ENCODE data around the gene EPHA4.

Gene EPHA4

GRCh38 chr2:221447310-221447709 lies 124.8 kb downstream of the EPHA4 start:
- Histone ChIP-seq H3K27me3 (ENCODE audit: control insufficient read depth, insufficient read depth, low read length) (no peaks in the 10 kb centered on the region), H3K9ac (ENCODE audit: low read depth, low read length) (no peak overlapping the region), H3K9me3 (replicated peaks; ENCODE audit: low read length) (no peaks in the 10 kb centered on the region), H3K4me1 (ENCODE audit: control insufficient read depth, insufficient read depth, low read length) (peaks cover 13% of the 10 kb centered on the region), H3K36me3 (ENCODE audit: insufficient read depth, low read length) (peaks cover 4% of the 10 kb centered on the region), H3K4me2 (ENCODE audit: low read length) (no peak overlapping the region), H3K4me3 (ENCODE audit: low read length) (no peak overlapping the region)

DNA sequence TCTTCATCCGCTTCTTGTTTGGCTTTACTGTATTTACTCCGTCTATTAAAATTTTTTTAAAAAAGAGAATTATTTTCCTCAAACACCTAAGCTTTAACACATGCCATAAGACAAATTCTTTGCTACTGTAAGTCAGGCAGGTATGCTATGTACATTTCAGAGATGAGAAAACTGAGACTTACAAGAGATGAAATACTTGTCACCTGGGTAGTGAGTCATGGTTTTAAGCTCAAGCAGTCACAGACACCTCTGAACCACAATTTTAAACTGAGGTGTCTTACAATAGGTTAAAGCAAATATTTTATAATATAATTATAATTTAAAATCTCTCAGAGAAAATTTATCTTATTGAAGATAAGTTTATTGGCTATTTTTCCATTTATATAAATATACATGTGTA lies 126.0 kb downstream of the EPHA4 start:
- no peaks in the 10 kb centered on the region for H3K27me3 ChIP-seq (ENCODE audit: control insufficient read depth, insufficient read depth, low read length)
- no peak overlapping the region for H3K4me3 ChIP-seq (ENCODE audit: low read length)
- H3K9me3 ChIP-seq (replicated peaks; ENCODE audit: low read length) = no peaks in the 10 kb centered on the region
- peaks cover 9% of the 10 kb centered on the region for H3K36me3 ChIP-seq (ENCODE audit: insufficient read depth, low read length)
- no peak overlapping the region for H3K4me2 ChIP-seq (ENCODE audit: low read length)
- peaks cover 13% of the 10 kb centered on the region for H3K4me1 ChIP-seq (ENCODE audit: control insufficient read depth, insufficient read depth, low read length)
- no peak overlapping the region for H3K9ac ChIP-seq (ENCODE audit: low read depth, low read length)

GRCh38 chr2:221444106-221444505 lies 128.0 kb downstream of the EPHA4 start:
- H3K4me2 ChIP-seq (ENCODE audit: low read length) = peak overlapping the region; percentile 51
- H3K9ac ChIP-seq (ENCODE audit: low read depth, low read length) = peak overlapping the region; percentile 18
- no peaks in the 10 kb centered on the region for H3K27me3 ChIP-seq (ENCODE audit: control insufficient read depth, insufficient read depth, low read length)
- H3K9me3 ChIP-seq (replicated peaks; ENCODE audit: low read length) = no peaks in the 10 kb centered on the region
- no peak overlapping the region for H3K4me3 ChIP-seq (ENCODE audit: low read length)
- H3K4me1 ChIP-seq (ENCODE audit: control insufficient read depth, insufficient read depth, low read length) = peaks cover 13% of the 10 kb centered on the region
- peaks cover 9% of the 10 kb centered on the region for H3K36me3 ChIP-seq (ENCODE audit: insufficient read depth, low read length)

- no peak overlapping the region for H3K9ac ChIP-seq (ENCODE audit: low read depth, low read length)
- H3K9me3 ChIP-seq (replicated peaks; ENCODE audit: low read length) = no peaks in the 10 kb centered on the region
- H3K4me2 ChIP-seq (ENCODE audit: low read length) = peak overlapping the region; percentile 51
- H3K4me1 ChIP-seq (ENCODE audit: control insufficient read depth, insufficient read depth, low read length) = peaks cover 13% of the 10 kb centered on the region
- no peaks in the 10 kb centered on the region for H3K27me3 ChIP-seq (ENCODE audit: control insufficient read depth, insufficient read depth, low read length)
- peaks cover 9% of the 10 kb centered on the region for H3K36me3 ChIP-seq (ENCODE audit: insufficient read depth, low read length)
- no peak overlapping the region for H3K4me3 ChIP-seq (ENCODE audit: low read length)
These were observed 128.5 kb downstream of the EPHA4 start for GRCh38 chr2:221443645-221444044.

- H3K27me3 ChIP-seq (ENCODE audit: control insufficient read depth, insufficient read depth, low read length) = no peaks in the 10 kb centered on the region
- H3K4me3 ChIP-seq (ENCODE audit: low read length) = no peak overlapping the region
These were observed 130.0 kb downstream of the EPHA4 start for GRCh38 chr2:221442128-221442527.

DNA sequence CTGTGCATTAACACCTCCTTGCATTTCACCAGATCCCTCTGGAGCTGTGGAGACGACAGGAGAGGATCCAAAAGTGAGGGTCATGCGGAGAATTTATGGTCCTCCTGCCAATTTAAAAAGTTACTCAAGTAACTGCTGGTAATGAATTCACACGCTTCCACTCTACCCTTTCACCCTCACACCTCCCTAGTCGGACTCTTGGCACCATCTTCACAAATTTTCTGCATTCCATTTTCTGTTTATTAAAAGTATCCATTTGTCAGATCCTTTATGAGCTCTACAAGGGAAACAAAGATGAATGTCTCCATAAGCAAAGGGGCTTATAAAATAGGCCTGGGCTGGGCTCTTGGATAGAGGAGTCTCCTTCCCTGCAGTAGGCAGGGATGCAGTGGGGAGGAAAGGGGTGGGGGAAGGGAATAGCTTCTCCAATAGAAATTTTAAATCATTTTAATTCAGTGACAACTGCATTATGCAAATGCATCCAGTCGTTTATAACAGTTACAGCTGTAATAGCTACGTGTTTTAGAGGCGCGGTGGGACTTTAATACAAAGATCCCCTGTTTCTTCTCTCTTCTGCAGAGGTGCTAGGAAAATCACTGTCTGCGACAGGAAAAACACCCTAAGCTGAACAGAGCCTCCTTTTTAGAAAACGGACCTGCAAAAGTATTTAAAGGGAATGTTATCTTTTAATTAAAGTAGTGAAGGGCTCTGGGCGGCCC lies 132.2 kb downstream of the EPHA4 start:
- Histone ChIP-seq H3K9ac (ENCODE audit: low read depth, low read length) (no peak overlapping the region), H3K9me3 (replicated peaks; ENCODE audit: low read length) (no peaks in the 10 kb centered on the region), H3K4me1 (ENCODE audit: control insufficient read depth, insufficient read depth, low read length) (peaks cover 13% of the 10 kb centered on the region), H3K4me3 (ENCODE audit: low read length) (no peak overlapping the region), H3K36me3 (ENCODE audit: insufficient read depth, low read length) (peaks cover 12% of the 10 kb centered on the region), H3K27me3 (ENCODE audit: control insufficient read depth, insufficient read depth, low read length) (no peaks in the 10 kb centered on the region), H3K4me2 (ENCODE audit: low read length) (no peak overlapping the region)

More at GRCh38 chr2:221442128-221442527, 130.0 kb downstream of the EPHA4 start:
- H3K9ac ChIP-seq (ENCODE audit: low read depth, low read length) = no peak overlapping the region
- H3K4me2 ChIP-seq (ENCODE audit: low read length) = no peak overlapping the region
- peaks cover 11% of the 10 kb centered on the region for H3K36me3 ChIP-seq (ENCODE audit: insufficient read depth, low read length)
- no peaks in the 10 kb centered on the region for H3K9me3 ChIP-seq (replicated peaks; ENCODE audit: low read length)
- H3K4me1 ChIP-seq (ENCODE audit: control insufficient read depth, insufficient read depth, low read length) = peaks cover 13% of the 10 kb centered on the region

- peaks cover 10% of the 10 kb centered on the region for H3K36me3 ChIP-seq (ENCODE audit: insufficient read depth, low read length)
- no peak overlapping the region for H3K9ac ChIP-seq (ENCODE audit: low read depth, low read length)
- H3K9me3 ChIP-seq (replicated peaks; ENCODE audit: low read length) = no peaks in the 10 kb centered on the region
These were observed 135.0 kb downstream of the EPHA4 start for GRCh38 chr2:221437056-221437455.

GRCh38 chr2:221435171-221435570 lies 136.9 kb downstream of the EPHA4 start:
- no peaks in the 10 kb centered on the region for H3K27me3 ChIP-seq (ENCODE audit: control insufficient read depth, insufficient read depth, low read length)

More at GRCh38 chr2:221437056-221437455, 135.0 kb downstream of the EPHA4 start:
- no peak overlapping the region for H3K4me3 ChIP-seq (ENCODE audit: low read length)
- no peaks in the 10 kb centered on the region for H3K27me3 ChIP-seq (ENCODE audit: control insufficient read depth, insufficient read depth, low read length)
- no peaks in the 10 kb centered on the region for H3K4me1 ChIP-seq (ENCODE audit: control insufficient read depth, insufficient read depth, low read length)
- H3K4me2 ChIP-seq (ENCODE audit: low read length) = no peak overlapping the region

GRCh38 chr2:221434142-221434541 lies 138.0 kb downstream of the EPHA4 start:
- H3K9me3 ChIP-seq (replicated peaks; ENCODE audit: low read length) = no peaks in the 10 kb centered on the region
- no peak overlapping the region for H3K4me2 ChIP-seq (ENCODE audit: low read length)
- H3K9ac ChIP-seq (ENCODE audit: low read depth, low read length) = no peak overlapping the region
- H3K27me3 ChIP-seq (ENCODE audit: control insufficient read depth, insufficient read depth, low read length) = no peaks in the 10 kb centered on the region
- no peak overlapping the region for H3K4me3 ChIP-seq (ENCODE audit: low read length)
- peaks cover 7% of the 10 kb centered on the region for H3K36me3 ChIP-seq (ENCODE audit: insufficient read depth, low read length)
- H3K4me1 ChIP-seq (ENCODE audit: control insufficient read depth, insufficient read depth, low read length) = no peaks in the 10 kb centered on the region

More at GRCh38 chr2:221435171-221435570, 136.9 kb downstream of the EPHA4 start:
- no peak overlapping the region for H3K9ac ChIP-seq (ENCODE audit: low read depth, low read length)
- H3K4me3 ChIP-seq (ENCODE audit: low read length) = no peak overlapping the region
- no peaks in the 10 kb centered on the region for H3K9me3 ChIP-seq (replicated peaks; ENCODE audit: low read length)
- H3K36me3 ChIP-seq (ENCODE audit: insufficient read depth, low read length) = peaks cover 7% of the 10 kb centered on the region
- no peaks in the 10 kb centered on the region for H3K4me1 ChIP-seq (ENCODE audit: control insufficient read depth, insufficient read depth, low read length)
- no peak overlapping the region for H3K4me2 ChIP-seq (ENCODE audit: low read length)

- Histone ChIP-seq H3K4me1 (ENCODE audit: control insufficient read depth, insufficient read depth, low read length) (no peaks in the 10 kb centered on the region), H3K36me3 (ENCODE audit: insufficient read depth, low read length) (peaks cover 7% of the 10 kb centered on the region), H3K9ac (ENCODE audit: low read depth, low read length) (no peak overlapping the region), H3K4me2 (ENCODE audit: low read length) (no peak overlapping the region), H3K4me3 (ENCODE audit: low read length) (no peak overlapping the region), H3K9me3 (replicated peaks; ENCODE audit: low read length) (no peaks in the 10 kb centered on the region), H3K27me3 (ENCODE audit: control insufficient read depth, insufficient read depth, low read length) (no peaks in the 10 kb centered on the region)
These were observed 140.6 kb downstream of the EPHA4 start for GRCh38 chr2:221431477-221431876.

DNA sequence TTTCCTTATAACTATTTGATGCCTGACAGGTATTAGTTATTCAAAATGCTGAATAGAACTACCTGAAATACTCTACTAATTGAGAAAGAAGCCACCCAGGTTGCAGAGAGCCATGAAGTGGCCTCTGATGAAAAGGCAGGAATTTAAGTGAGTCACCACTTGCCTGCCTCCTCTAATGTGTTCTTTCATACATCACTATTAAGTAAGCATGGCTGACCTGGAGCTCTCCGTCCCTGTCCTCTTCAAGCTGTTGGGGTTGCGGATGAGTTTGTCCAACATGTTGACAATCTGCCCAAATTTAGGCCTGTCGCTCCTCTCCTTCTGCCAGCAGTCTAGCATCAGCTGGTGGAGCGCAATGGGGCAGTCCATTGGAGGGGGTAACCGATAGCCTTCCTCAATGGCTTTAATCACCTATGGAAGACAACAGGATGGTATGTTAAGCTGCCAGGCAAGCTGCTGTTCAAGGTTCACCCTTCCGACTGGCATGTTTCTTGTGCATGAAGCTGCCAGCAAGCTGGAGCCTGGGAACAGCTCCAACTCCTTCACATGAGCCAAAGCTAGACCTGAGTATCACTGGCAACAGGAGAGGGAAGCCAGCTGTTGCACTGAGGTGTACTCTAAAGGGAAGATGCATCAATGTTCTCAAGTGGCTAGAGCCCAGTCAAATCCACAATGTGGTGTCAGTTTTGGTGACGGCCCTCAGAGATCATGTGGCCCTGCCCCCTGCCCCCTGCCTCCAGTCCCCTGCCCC lies 142.2 kb downstream of the EPHA4 start:
- H3K36me3 ChIP-seq (ENCODE audit: insufficient read depth, low read length) = peaks cover 7% of the 10 kb centered on the region
- H3K4me3 ChIP-seq (ENCODE audit: low read length) = no peak overlapping the region
- H3K9ac ChIP-seq (ENCODE audit: low read depth, low read length) = no peak overlapping the region
- no peaks in the 10 kb centered on the region for H3K4me1 ChIP-seq (ENCODE audit: control insufficient read depth, insufficient read depth, low read length)
- H3K4me2 ChIP-seq (ENCODE audit: low read length) = no peak overlapping the region
- H3K27me3 ChIP-seq (ENCODE audit: control insufficient read depth, insufficient read depth, low read length) = no peaks in the 10 kb centered on the region
- H3K9me3 ChIP-seq (replicated peaks; ENCODE audit: low read length) = no peaks in the 10 kb centered on the region

Measured in skeletal muscle satellite cell (primary cell).